NCI-H2029 (cell line): Measurements from ENCODE around the gene TSN.

Source experiments
- DNase-seq: peaks from one replicate; lab custom pipeline; 2025; lab: John Stamatoyannopoulos, UW

TSN gene

DNA sequence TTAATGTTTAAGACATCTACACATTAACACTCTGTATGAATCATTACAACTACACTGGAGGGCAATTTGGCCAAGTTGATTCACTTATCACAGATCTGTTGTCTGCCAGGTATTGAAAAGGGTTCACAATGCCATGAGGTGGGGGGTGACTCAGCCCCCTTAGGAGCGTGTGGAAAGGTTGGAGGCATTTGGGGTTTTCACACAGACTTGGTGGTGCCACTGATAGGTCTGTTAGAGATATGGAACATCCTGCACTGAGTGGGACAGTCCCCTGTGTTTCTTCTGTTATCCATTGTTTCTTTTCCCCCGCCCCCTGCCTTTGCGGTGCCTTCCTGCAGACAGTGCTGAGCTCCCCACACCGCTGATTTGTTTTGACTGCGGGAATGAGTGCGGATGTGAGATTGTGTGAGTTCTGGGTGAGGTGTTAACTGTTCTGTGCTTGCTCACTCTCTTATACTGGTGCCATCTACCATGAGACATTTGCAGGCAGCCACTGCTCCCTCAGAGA lies 9.3 kb upstream of the TSN start:
- no peak for DNase-seq

DNA sequence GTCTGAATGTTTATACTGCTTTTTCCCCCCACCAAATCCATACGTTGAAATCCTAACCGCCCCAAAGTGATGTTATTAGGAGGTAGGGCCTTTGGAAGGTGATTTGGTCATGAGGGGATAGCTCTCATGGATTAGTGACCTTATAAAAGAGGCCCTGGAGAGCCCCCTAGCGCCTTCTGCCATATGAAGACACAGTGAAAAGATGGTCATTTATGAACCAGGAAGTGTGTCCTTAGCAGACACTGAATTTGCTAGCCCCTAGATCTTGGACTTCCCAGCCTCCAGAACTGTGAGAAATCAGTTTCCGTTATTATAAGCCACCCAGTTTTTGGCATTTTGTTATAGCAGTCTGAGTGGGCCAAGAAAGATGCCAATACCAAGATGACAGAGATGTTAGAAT lies 7.2 kb upstream of the TSN start:
- no peak for DNase-seq

DNA sequence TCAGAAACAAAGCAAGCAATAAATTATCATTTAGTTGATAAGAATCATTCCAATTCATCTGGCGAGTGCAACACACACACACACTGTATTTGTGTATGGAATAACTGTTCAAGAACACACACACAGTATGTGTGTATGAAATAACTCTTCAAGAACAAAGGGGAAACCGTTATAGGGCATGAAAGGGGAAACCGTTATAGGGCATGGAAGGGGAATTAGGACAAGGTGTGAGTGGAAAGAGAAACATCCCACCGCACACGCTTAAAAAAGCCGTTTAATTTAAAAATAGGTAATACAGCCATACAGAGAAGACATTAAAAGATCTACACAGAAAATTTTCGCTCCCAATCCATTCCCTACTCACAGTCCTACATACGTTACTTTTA lies 607 bp upstream of the TSN start:
- DNase-seq, result no peak

DNA sequence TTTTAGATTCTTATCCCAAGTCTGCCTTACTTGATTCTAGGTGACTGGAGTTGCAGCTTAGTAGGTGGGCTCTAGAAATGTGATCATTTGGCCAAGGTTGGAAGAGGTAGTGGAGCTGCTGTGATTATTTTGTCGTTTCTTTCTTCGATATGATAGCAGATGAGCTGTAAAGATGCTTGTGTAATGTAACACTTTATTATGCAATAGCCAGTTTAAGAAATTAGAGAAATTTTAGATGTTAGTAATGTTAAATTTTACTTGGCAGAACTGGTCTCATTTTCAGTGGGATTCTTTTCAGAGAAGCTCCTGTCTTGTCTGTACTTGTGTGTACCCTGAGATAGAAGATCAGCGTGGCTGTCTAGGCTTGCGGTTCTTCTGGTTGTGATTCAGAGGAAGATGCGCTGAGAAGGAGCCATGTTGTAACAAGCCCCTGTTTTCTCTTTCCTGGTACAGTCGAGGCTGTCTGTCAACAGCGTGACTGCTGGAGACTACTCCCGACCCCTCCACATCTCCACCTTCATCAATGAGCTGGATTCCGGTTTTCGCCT lies 9.3 kb downstream of the TSN start:
- no peak for DNase-seq

DNA sequence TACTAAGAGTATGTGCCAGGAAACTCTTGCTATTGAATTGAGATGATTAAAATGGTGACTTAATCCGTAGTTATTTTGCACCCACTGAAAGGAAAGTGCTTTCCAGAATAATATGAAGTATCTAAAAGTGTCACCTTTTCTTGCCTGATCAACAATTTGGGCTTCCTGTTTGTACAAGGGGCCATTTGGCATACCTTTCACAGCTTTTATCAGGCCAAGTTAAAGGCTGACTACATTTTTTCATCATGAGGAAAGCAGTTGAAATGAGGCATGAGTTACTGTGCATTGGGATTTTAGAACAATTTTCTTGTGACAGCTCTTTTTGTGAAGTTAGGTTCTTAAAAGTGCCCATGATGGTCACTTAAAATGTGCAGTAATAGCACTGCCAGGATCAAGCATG lies 11.2 kb downstream of the TSN start:
- no peak for DNase-seq

DNA sequence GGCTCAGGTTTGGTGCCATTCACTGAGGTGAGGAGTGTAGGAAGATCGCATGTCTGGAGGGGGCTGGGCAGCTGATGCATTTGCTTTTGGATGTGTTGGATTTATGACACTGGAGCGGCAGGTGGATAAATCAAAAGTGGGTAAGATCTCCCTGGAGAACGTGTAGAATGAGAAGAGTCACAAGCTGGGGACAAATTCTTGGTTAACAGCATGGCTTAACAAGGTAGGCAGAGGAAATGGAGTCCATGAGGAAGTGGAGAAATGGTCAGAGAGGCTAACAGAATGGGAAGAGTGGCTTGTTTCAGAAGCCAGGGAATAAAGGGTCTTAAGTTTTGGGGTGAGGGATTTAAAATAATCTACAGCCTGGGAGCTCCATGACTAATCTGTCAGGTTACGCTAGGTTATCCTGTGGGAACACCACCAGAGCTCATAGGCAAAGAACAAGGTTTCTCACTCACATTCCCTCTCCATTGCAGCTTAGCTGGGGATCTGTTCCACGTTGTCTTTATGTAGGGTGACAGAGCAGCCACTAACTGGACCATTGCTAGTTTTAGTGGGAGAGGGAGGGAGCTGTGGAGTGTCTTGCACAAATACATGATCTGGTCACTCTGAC lies 12.8 kb downstream of the TSN start:
- no peak for DNase-seq

DNA sequence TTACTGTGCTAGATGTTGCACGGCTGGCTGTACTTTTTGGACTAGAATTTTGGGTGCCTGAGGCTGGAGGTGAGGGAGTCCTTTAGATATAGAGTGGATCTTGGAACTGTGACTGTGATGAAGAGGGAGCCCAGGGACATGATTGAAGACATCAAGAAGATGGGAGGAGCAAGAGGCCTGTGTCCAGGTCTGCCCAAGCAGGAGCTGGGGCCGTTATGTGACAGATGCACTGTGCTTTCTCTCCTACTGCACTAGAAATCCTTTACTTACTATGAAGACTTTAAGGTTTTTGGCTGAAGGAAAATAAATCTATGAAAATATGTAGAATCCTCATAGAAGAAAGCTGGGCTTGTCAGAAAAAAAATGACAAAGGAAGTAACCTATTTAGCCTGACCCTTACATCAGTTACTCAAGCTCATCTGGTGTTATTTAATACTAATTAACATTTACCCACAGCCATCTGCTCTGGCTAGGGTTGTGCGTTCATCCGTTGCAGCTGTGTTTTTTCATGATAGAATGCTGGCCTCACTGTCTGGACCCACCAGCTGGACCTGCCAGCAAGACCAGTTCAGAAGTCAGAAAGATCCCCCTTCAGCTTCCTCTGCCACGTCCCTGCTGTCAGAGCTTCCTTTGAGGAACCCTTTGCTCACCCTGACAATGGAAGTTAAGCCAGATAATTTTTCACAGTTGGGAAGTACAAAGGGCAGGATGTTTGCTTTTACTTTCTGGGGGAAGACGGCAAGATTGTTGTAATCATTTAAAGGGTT lies 16.7 kb downstream of the TSN start:
- DNase-seq, result peak; percentile 34

DNA sequence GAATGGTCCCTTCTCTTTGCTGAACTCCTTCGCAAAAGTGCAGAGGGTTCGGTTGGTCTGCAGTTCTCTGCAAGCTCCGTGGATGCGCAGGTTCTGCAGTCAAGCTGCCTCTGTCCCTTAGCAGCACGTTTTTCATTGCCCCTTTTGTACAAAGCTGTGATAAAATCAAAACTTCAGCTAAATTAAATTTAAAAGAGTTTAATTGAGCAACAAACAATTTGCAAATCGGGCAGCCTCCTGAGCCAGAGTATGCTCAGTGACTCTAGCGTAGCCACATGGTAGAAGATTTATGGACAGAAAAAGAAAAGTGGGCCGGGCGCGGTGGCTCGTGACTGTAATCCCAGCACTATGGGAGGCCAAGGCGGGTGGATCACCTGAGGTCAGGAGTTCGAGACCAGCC lies 18.8 kb downstream of the TSN start:
- DNase-seq, result no peak

DNA sequence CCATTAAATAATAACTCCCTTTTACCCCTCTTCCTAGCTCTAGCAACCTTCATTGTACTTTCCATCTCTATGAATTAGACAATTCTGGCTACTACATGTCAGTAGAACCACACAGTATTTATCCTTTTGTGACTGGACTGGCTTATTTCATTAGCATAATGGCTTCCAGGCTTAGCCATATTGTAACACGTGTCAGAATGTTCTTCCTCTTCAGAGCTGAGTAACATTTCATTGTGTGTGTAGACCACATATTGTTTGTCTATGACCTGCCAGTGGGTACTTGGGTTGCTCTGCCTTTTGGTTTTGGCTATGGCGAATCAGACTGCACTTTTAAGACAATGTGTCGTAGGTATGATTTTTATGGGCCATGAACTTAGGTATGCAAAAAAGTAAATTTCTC lies 20.9 kb downstream of the TSN start:
- DNase-seq, result no peak

DNA sequence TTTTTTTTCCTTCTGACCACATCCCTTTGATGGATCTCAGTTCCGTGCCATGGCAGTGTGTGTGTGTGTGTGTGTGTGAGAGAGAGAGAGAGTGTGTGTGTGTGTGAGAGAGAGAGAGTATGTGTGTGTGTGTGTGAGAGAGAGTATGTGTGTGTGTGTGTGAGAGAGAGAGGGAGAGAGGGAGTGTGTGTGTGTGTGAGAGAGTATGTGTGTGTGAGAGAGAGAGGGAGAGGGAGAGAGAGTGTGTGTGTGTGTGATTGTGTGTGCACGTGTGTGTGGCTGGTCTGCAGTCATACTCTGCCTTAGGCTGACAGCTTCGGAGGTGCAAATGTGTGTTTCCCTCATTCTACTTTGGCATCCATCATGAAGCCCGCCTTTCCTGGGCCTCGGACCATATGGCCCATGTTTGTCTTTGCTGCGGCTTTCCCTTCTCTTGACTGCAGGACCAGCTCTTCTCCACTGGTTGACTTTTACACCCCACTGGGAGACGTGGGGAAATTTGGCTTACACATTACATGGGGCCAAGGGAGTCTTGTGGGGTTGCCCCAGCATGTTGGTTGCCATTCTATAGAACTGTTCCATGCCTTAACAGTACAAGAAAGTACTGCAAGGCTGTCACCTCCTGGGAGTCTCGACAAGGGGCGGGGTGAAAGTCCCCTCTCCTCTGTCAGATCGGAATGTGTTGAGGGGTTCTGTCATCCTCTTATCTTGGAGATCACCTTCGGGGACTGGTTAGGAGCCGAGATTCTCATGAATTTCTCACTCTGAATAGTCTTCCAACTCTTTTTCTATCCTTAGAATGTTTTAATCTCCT lies 21.6 kb downstream of the TSN start:
- no peak for DNase-seq

DNA sequence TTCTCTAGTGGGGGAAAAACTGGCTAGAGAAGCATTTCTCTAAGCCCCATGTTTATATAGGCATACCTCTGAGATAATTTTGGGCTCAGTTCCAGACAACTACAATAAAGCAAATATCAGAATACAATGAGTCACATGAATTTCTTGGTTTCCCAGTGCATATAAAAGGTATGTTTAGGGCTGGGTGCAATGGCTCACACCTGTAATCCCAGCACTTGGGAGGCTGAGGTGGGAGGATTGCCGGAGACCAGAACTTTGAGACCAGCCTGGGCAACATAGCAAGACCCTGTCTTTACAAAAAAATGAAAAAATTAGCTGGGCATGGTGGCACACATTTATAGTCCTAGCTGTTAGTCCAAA lies 22.2 kb downstream of the TSN start:
- peak; percentile 66 for DNase-seq

DNA sequence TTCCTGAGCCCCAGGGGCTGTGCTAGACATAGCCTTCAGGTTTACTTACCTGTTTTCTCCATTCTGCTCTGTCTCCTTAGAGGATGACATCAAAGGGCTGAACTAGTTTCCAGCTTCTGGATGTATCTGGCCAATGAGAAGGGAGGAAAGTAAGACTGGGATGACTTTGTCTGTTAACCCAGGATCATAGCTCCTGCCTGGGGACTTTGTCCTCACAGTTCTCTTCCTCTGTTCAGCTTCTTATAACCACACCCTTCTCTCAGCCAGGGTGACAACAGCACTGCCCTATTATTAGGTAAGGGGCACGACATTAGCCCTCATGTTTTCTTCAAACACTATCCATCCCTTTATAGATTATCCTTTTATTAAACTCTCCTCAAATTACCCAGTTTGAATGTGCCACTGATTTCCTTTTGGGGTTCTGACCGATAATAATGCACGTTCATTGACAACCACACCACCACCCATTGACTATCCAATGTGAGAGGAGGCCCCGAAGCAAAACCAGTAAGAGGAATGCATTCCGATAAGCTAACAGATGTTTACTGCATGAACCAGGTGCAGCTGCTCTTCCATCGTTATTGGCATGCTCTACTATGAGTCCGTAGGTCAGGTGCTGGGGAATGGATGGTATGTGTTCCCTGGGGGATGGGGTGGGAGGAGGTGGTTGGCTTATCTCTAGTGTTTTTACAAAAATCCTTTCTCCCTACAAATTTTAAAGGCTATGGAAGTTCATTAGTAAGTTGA lies 23.5 kb downstream of the TSN start:
- DNase-seq, result no peak

DNA sequence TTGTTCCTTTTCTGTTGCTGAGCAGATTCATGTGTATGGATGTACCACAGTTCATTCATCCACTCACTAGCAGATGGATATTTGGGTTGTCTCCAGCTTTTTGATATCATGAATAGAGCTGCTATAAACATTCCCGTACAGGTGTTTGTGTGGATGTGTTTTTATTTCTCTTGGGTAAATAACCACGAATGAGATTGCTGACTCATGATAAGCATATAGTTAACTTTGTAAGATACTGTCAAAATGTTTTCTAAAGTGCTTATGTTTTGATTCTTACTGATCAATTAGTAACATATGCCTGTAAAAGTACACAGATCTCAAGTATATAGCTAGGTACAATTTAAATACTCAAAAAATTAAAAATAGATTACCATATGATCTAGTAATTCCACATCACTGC lies 27.7 kb downstream of the TSN start:
- DNase-seq, result no peak

DNA sequence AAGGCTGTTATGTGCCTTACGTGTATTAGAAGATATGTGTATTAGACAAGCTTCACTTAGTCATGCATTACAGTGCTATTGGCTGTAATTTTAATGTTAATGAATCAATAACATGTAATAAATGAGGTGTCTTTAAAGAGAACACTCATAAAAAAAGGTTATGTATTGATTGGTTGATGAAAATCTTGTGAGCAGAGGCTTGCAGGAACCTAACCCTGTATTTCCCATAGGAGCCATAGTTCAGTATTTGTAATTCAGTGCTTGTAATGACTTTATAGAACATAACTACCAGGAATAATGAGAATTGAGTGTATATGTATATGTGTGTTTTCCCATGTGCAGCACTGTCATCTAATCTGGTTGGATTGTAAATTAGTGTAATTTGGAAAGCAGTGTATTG lies 33.2 kb downstream of the TSN start:
- no peak for DNase-seq

DNA sequence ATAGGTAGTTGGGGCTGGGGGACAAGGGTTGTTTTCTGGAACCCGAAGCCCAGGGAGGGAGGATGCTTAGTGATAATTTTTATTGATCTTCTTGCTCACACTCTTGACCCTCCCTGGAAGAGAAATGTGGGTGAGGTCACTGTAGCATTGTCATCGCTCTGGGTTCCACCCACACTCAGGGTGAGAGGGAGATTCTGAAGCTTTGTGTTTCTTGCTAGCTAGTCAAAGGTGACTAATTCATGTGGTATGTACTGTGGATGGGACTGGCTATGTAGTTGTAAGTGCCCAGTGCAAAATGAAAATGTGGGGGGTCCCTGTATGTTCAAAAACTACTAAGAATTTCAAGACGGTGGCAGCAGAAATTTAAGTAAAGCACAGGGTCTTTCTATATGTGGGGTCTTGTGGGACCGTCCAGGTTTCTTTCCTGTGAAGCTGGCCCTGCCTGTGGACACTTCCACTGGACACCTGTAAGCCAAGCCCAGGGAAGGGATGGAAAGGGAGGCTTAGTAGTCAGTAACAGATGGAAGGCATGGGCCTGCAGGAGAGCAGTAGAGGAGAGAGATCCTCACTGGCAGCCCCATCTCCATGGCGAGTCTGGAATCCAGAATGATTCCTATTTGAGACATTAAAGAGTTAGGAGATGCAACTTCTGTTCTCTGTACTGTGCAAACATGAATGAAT lies 35.0 kb downstream of the TSN start:
- no peak for DNase-seq

DNA sequence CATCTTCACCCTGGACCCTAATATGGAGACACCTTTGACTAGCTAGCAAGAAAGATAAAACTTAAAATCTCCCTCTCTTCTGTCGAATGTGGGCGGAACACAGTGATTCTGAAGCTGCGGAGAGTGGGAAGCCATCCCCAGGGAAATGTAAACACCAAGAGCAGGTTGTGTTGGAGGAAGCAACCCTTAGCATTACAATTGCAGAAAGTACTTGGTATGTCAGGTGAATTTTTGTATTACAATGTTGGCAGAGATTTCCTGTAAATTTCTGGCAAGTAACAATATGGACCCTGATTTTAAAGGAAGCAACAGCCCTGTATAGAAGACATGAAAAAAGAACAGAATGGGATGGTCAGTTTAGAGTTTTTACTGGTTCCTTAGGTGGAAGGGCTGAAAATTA lies 35.8 kb downstream of the TSN start:
- DNase-seq, result no peak

DNA sequence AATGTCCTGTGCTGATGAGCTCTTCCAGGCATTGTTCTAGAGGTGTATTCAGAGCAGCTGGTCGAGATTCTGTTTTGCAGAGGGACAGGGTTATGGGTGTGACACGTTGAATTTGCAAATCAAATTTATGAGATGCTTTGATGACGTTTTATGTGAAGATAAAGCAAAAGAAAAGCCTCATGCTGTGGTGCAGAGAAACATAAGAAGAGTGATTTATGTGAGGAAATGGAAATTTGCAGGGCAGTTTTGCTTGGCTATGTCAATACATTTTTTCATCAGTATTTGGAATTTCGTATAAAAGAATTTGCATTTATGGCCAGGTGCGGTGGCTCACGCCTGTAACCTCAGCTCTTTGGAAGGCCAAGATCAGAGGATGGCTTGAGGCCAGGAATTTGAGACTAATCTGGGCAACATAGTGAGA lies 36.4 kb downstream of the TSN start:
- DNase-seq, result no peak

DNA sequence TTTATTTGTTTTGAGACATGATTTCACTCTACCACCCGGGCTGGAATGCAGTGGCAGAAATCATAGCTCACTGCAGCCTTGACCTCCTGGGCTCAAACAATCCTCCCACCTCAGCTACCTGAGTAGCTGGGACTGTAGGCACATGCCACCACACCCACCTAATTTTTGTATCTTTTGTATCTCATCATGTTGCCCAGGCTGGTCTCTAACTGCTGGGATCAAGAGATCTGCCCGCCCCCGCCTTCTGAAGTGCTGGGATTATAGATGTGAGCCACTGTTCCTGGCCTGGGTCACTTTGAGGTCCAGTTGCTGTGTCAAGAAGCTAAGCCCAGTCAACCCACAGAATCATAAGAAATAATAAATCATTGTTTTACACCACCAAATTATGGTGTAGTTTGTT lies 38.4 kb downstream of the TSN start:
- DNase-seq, result no peak

DNA sequence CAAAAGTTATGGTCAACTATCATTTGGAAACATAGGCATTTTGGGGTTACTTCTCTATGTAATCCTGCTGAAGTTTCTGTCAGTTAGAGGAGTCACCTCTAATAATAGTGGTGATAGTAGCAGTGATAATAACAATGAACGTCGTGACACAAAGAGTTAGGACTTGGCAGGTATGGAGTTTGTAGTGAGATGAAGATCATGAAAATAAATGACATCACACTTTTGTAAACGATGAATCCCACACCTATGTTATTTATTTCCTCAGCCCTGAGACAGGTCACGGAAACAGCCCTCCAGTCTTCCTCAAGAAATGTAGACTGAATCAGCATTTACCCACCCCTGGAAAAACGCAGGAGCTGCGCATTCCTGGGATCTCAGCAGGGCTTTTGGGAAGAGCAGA lies 38.8 kb downstream of the TSN start:
- no peak for DNase-seq

DNA sequence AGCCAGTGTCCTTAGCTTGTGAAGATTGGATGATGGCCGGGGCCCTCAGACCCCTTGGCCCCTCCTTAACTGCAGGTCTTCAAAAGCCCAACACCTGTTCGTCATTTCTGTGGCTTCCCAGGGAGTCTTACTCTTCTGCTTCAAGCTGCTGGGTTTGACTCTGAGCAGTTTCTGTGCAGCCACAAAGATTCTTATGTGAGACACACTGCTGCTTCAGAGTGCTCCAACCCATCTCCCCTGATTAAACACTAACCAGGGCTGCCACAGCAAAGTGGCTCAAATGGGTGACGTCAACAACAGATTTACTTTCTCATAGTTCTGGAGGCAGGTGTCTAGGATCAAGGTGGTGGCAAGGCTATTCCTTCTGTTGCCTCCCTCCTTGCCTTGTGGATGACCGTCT lies 40.8 kb downstream of the TSN start:
- no peak for DNase-seq

DNA sequence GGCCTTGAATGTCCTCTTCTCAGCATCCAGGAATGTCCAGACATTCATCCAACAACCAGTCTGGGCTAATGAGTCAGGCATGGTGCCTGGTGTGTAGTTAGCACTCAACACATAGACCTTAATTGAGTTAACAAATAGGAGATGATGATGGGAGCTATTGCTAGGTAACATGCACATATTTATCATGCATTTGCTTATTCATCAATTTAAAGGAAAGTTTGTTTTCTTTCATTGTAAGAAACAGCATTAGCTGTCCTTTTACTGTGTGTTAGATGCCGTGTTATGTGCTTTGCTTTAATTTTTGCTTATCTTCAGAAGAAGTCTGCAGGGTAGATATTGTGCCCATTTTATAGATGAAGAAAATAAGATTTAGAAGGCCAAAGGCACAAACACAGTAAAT lies 43.2 kb downstream of the TSN start:
- no peak for DNase-seq

DNA sequence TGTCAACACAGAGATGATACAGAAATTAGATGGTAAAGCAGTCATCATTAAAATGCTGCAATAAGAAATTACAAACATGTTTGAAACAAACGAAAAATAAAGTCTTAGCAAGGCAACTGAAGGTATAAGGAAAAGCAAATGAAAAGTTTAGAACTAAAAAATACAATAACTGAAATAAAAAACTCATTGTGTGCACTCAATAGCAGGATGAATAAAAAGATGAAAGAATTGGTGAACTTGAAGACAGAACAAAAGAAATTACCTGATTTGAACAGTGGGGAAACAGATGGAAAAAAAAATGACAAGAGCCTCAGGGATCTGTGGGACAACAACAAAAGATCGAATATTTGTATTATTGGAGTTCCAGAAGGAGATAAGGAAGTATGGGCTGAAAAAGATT lies 46.5 kb downstream of the TSN start:
- no peak for DNase-seq
